Left renal pelvis (tissue), 4 donors: ENCODE results near the gene HRAS. TPM values are rescaled to one million over a fixed set of nuclear protein-coding genes. Genes with fewer than 3 reads are reported as not detected.

ENCODE experiments used
- DNase-seq, 4 donors: peaks; one replicate each; pipeline ENCODE4 v3.0.0-alpha.2; 2013; ENCODE audit warnings: low read depth in 4 of 4, low spot score in 3 of 4
- polyA plus RNA-seq, 4 donors: library from polyadenylated mRNA; unstranded; fragments of 120-200 nt; gene quantifications; one replicate each; pipeline ENCODE4 v1.2.1, GENCODE V29; 2013; ENCODE audit not compliant: insufficient read length in 4 of 4

The HRAS gene
- polyA plus RNA-seq, 4 donors, result 30.9 to 55.9 (median 41.2) TPM

DNA sequence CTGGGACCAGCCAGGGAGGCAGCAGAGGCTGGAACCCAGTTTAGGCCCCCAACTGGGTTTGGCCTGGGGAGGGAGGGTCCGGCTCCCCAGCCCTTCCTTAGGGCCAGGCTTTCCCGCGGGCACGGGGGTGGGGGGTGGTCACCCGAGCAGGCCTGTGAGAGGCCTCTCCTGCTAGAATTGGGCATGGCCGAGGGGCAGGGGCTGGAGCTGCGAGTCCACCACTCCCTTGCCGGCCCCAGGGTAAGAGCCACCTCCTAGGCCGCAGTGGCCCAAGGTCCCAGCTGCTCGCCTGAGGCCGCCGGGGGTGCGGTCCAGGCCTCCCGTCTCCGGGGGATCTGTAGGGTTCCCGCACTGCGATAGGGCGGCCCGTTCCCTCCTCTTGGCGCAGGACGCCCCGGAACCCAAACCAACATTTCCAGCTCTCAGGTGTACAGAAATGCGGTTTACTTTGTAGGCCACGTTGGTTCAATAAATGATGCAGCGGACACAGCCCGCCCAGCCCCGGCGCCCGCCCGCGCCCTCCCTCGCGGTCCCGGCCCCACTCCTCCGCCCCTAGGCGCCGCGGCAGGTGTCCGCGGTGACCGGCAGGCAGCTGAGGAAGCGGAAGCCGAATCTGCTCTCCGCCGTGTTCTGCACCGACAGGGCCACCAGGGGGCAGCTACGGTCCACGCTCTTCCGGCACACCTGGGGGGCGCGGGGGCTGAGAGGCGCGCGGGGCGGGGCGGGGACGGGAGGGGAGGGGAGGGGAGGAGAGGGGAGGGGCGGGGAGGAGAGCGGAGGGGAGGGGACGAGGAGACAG is 19.3 kb upstream of the HRAS start:
- no peak for DNase-seq

- DNase-seq, result no peak
These were observed 18.6 kb upstream of the HRAS start for GRCh38 chr11:553988-554340.

- no peak for DNase-seq
These were observed 18.0 kb upstream of the HRAS start for GRCh38 chr11:553083-553987.

GRCh38 chr11:551596-551995 is 16.2 kb upstream of the HRAS start:
- no peak for DNase-seq

DNA sequence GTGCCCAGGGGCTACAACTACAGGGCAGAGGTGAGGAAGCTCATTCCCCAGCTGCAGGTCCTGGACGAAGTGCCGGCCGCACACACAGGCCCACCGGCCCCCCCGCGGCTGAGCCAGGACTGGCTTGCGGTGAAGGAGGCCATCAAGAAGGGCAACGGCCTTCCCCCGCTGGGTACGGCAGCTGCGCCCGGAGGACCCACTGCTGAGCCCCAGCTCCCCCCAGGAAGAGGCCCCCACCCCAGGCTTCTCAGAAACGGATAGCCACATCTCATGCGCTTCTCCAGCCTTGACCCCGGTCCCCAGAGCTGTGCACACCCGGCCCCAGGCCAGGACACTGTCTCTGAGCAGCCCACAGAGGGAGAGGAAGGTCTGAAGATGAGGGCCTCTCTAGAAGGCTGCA is 15.8 kb upstream of the HRAS start:
- DNase-seq, result no peak

DNA sequence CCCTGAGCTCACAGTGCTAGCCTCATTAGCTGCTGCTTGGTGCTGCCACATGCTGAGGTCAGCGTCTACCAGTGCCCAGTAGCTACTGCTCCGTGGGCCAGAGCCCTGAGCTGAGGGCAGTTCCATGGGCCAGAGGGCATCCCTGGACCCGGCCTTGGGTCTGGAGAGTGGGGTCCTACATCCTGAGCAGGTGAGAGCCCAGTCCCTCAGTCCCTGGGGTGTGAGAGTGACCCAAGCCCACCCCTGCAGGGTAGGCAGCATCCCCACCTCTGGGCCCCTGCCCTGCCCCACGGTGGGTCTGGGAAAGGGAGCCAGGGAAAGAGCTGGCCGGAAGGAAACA is 15.3 kb upstream of the HRAS start:
- DNase-seq, result no peak

- no peak for DNase-seq
These were observed 14.8 kb upstream of the HRAS start for GRCh38 chr11:550021-550745.

DNA sequence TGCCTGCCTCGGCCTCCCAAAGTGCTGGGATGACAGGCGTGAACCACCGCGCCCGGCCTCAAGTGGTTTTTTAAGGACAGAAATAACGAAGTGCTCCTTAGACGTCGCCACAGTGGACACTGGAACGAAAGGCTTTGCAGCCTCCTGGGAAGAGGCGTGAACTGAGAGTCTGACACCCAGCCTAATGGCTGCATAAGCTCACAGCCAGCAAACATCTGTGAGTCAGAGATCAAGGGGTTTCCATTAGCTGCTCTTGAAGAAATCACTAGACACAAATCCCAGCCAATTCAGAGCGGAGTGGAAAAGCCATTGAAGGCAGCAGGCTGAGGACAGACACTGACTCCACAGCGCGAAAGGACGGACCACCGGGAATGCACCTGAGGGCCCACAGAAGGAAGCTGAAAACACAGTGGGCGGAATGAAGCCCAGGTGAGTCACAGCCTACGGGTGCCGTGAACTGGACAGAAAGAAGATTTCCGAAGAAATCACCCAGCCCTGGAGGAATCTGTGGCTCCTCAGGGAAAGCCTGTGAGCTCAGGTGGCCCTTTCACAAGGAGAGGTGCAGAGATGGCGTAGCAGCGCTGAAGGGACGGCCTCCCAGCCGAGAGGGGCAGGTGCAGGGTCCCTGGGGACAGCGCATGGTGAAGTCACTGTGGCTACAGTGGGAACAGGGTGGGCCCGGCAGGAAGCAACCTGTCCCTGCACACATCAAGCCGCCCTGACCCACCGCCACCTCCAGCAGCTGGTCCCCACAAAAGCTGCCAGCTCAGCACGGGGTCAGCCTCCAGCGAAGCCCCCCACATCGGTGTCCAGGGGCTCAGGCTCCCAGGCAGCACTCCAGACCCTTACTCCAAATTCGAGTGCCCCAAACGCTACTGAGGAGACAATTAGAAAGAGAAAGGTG is 13.6 kb upstream of the HRAS start:
- DNase-seq, result no peak

DNA sequence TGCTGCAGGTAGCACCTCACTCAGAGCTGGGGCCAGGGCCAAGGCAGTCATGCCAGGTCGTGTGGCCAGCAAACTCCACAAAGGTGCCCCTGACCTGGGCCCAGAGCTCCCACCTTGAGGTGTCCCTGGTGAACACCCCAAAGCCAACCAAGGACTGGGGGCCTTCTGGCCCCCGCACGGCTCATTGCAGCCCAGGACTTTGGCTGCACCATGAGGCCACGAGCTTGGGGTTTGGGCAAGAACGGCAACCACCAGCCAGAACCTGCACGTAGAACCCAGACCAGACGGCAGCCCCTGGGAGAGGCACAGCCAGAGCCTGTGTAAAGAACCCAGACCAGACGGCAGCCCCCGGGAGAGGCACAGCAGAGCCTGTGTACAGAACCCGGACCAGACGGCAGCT is 9.8 kb upstream of the HRAS start:
- no peak for DNase-seq

DNA sequence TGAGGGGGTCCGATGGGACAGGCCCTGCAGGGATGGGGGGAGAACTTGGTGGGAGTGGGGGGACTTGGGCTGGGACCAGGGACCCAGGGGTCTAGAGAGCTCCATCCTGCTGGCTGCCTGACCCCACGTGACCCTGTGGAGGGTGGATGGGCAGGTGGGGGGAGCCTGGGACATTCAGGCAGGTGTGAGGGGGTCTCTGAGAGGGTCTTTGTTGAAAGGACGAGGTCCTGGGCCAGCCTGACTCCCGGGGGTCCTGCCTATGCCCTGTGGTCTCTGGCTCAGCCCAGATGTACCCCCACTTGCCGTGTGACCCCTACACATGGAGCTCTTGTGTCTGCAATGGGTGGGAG is 9.4 kb upstream of the HRAS start:
- DNase-seq, result no peak

DNA sequence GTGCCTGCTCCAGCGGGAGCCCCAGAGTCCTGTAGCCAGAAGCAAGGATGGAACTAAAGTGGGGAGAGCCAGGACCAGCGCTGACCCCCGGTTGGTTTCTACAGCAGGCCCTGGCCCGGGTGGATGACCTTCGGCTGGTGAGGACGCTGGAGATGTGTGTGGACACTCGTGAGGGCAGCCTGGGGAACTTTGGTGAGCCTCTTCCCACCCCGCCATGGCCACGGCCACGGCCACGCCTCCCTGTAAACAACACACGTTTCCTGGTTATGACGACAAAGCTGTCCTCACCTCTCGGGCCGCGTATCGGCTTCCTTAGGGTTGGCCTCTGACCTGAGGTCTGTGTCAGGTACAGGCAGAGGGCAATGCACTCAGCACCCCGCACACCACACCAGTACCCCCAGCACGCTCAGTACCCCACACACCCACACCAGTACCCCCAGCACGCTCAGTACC is 6.1 kb upstream of the HRAS start:
- DNase-seq, result no peak

GRCh38 chr11:540583-541432 is 5.4 kb upstream of the HRAS start:
- no peak for DNase-seq

DNA sequence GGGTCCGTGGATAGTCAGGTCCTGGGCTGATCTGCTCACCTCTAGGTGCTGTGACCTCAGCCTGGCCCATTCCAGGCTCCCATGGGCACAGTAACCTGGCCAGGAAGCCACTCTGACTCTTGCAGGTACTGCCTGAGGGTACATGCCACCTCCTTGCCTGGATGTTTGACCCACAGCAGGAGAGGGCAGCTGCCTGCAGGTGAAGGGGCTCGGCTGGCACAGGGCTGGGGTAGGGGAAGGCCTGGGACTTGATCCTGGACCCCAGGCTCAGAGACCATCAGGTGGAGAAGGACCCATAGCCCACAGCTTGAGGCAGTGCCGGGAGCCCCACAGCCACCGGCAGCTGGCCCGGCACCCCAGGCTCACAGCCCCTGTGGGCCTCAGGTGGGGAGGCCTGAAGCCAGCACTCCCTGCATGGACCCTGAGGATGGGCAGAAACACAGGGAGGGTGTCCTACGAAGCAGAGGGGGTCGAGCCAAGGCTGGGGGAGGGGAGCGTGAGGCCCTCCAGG is 4.7 kb upstream of the HRAS start:
- no peak for DNase-seq

- DNase-seq, result no peak
These were observed 3.2 kb upstream of the HRAS start for GRCh38 chr11:538431-539051.

GRCh38 chr11:537622-538430 is 2.5 kb upstream of the HRAS start:
- DNase-seq, result no peak

DNA sequence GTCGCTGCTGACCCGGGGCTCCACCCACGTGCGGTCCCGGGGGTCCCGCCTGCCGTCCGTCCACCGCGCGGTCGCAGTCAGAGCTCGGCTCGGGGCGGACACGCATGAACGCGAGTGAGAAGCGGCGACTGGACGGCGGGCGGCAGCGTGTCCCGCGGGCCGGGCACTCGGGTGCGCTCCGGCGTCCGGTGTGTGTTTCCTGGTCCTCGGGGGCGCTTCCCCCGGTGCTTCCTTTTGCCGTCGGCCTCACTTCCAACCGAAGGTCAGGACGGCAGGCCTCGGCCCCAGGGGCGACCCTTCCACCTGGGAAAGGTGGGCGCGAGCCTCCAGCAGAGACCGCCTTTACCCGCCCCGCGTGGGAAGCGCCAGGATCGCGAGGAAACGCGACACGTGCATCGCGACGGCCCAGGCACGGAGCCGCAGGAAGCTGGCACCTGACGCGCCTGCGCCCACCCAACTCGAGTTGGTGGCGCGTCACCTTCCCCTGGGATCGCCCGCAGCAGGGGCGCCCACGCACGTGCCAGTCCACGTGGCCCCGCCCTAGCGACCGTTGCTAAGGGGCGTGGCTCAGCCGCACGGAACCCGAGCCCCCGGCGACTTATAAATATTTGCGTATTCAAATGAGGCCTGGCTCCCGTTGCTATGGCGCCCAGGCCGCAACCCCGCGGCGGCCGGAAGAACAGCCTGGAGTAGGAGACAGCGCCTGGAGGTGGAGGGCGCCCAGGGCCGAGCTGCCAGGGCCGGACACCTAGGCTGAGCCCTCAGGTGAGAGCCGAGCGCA is 1.7 kb upstream of the HRAS start, which contains the start of gene LRRC56:
LRRC56 (plus strand) TSS at position 687 of the 781 bp plus-strand sequence. CDS start 3,158 bp downstream, outside the sequence.
- peak in 1 of 4 donors; percentile 66 for DNase-seq

- DNase-seq, result no peak
These were observed 212 bp downstream of the HRAS start for GRCh38 chr11:535210-535518.
